ENCODE data around the gene ASPSCR1. TPM values are rescaled to one million over a fixed set of nuclear protein-coding genes. Genes with fewer than 3 reads are reported as not detected.
"Not testable (repeated sequence)": the region's sequence is repeated elsewhere in the genome, so short reads cannot be mapped to it uniquely, and the experiment has no call there.

The ASPSCR1 gene
- total RNA-seq, 1 donor from 2014 or later = 45.4 TPM

DNA sequence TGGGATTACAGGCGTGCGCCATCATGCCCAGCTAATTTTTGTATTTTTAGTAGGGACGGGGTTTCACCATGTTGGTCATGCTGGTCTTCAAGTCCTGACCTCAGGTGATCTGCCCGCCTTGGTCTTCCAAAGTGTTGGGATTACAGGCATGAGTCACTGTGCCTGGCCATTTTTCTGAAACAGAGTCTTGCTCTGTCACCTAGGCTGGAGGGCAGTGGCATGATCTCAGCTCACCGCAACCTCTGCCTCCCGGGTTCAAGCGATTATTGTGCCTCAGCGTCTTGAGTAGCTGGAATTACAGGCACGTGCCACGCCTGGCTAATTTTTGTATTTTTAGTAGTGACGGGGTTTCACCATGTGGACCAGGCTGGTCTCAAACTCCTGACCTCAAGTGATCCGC is 4.1 kb downstream of the ASPSCR1 start:
- DNase-seq (ENCODE audit: low spot score) = not testable (repeated sequence)

DNA sequence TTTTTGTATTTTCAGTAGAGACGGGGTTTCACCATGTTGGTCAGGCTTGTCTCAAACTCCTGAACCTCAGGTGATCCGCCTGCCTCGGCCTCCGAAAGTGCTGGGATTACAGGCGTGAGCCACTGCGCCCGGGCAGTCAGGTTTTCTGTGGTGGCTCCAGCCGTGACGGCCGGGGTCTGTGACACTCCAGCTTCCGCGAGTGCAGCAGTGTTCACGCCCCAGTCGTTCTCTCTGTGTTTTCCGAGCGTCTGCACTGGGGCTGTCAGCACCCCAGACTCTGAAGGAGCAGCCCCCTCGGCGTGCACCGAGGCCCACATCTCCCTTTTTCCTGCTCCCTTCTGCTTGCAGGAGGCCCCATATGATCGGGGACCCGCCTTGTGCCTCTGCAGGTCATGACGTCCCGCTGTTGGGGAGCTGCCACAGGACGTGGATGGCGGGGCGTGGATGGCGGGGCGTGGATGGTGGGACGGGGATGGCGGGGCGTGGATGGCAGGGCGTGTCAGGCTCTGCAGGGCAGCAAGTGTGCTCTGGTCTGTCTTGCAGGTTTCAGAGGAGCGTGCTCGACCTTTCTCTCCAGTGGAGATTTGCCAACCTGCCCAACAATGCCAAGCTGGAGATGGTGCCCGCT is 5.7 kb downstream of the ASPSCR1 start:
- DNase-seq (ENCODE audit: low spot score) = no peak

DNA sequence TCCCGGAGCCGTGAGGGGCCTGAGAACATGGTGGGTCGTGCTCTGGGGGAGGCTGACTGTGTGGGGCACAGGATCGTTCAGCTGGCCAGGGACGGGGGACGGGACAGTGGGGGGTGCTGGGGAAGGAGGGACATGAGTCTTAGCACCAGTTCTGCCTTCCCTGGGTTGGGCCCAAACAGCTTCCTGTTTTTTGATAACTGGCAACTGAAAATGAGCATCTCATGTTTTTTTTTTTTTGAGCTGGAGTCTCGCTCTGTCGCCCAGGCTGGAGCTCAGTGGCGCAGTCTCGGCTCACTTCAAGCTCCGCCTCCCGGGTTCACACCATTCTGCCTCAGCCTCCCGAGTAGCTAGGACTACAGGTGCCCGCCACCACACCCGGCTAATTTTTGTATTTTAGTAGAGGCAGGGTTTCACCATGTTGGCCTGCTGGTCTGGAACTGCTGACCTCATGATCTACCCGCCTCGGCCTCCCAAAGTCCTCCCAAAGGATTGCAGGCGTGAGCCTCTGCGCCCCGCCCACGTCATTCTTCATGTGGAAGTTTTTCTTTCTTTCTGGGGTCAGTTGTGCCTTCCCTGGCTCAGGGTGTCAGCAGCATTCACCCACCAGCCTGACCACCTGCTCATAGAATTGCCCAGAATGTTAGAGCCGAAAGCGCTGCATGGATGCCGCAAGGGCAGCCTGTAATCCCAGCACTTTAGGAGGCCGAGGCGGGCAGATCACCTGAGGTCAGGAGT is 6.4 kb downstream of the ASPSCR1 start:
- no peak for DNase-seq (ENCODE audit: low spot score)

DNA sequence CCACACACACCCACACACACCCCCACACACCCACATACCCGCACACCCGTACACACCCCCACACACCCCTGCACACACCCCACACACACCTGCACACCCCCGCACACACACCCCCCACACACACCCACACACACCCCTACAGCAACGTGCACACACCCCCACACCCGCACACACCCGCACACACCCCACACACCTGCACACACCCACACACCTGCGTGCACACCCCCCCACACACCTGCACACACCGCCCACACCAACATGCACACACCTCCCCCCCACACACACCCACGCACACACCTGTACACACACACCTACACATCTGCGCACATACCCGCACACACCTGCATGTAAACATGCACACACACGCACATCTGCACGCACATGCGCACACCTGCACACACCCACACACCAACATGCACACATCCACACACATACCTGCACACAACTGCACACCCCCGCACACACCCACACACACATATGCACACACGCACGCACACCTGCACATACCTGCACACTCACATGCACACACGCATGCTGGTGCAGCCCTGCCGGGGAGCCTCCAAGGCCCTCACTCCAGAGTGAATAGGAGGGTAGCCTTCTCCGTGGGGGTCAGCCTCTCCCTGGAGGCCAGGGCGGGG is 7.5 kb downstream of the ASPSCR1 start:
- DNase-seq (ENCODE audit: low spot score) = no peak

DNA sequence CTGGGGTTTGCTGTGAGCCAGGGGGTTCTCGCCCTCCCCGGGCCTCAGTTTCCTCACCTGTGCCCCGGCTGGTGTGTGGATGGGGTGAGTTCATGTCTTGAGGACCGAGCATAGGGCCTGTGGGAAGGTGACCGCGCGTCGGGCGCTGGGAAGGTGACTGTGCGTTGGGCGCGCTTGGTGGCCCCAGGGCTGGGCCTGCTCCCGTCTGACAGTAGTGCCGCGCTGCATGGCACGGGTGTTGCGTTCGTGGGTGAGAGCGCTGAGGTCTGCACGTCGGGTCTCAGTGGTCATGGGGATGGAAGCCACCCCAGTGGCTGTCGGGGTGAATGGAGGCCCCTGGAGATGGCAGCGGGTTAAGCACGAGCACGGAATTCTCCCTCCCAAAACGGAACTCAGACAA is 9.2 kb downstream of the ASPSCR1 start:
- no peak for DNase-seq (ENCODE audit: low spot score)

DNA sequence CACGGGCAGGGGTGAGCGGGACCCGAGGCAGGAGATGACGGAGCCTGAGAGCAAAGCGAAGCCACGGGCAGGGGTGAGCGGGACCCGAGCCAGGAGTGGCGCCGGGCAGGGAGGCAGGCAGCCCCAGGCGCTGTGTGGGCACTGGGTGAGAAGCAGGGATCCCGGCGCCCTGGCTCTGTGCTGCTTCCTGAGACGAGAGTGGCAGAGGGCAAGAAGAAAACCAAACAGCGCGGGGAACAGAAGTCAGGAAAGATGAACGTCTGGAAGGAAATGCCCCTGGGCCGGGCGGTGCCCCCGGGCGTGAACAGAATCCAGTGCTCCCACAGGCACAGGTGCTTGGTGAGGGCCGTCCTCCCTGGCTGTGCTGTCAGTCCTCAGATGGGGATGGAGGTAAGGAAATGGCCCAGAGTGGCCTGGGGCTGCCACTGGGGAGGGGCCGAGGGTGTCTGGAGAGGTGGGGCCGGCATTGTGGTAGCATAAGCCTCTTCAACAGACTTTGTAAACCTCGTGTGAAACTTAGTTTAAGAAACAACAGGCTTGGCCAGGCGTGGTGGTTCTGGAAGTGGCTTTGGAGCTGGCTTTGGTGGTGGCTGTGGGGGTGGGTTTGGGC is 9.8 kb downstream of the ASPSCR1 start:
- no peak for DNase-seq (ENCODE audit: low spot score)

DNA sequence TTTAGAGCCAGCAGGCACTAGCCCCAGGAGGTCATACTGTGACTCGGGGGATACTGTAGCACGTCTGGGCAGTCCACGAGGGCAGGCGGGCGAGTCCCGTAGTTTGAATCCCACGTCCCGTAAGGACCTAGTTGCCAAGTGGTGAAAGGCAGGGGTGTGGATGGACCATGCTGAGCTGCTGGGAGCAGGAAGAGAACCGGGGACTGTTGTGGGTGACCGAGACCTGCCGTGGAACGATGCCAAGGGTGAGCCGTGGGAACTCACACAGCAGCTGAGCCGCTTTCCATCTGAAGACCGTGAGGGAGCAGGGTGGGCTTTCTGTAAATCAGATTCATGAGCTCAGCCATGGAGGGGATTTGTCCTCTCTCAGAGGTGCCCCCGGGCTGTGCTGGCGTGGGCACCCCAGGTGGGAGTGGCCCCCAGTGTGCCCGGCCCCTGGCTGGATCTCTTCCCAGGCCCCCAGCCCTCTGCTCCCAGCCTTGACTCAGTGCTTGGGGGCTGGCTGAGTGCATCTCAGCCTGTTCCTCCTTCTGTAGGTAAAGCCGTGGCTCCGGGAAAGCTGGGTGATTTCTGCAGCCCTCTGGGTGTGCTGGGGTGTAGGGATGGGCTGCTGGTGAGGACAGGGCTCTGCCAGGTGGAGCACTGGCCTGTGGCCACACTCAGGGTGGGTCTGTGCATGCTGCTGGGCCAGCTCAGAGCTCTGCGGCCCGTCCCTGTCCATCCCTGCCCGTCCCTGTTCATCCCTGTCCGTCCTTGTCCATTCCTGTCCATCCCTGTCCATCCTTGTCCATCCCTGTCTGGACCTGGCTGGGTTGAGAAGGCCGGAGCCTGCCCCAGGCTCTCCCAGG is 13.6 kb downstream of the ASPSCR1 start:
- DNase-seq (ENCODE audit: low spot score) = no peak

DNA sequence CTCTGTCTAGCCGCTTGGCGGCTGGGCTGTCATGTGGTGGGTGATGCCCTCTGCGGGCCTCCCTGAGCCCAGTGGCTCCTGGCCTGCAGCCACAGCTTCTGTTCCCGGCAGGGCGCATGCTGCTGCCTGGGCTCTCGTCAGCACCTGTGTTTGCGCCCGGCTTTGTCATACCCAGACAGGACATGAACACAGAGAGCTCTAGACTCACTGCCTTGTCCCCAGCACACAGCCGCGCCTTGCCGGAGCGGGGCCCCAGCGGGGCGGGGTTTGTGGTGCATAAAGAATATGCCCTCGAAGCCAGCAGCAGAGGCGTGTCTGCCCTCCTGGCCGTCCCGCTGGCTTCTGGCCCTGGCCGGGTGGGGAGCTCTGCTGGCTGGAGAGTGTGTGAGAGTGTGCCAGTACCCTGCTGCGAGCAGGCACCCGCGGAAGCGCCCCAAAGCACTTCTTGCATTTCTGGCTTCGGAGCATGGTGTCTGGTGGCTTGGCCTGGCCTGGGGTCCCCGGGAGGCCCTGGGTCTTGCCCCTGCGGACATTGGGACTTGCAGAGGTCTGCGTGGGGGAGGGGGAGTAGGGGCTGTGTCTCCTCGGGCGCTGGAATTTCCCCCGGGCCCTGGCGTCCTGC is 14.4 kb downstream of the ASPSCR1 start:
- DNase-seq (ENCODE audit: low spot score) = peak; percentile 79

DNA sequence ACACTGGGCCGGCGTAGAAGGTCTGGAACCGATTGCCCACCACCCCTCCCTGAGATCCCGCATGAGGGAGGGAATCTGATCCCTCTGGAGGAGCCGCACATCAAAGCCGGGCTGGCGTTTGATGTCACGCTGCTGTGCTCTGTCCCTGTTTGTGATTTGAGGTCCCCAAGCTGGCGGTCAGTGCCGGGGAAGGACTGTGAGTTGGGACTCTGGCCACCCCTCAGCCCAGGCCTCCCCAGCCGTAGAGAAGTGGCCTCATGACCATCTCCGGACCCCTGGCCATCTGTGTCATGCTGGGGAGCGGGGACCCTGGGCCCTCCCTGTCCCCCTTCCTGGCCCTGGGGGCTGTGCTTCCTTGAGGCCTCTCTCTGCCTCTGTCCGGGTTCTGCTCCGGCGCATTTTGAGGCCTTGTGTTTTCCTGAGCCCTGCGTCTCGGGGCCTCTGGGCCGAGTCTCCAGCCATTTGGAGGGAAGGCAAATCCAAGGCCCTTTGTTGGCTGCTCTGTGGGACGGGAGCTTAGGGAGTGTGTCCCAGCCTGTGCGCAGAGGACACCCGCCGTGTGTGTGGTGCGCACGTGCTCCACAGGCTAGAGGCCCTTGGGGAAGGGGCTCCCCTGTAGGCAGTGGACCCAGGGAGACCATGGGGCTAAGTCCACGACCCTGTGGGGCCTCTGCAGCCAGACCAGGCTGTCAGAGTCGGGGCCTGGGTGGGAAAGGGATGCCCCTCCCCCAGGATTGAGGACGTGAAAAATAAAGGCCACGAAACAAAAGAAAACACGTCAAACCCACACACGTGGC is 15.1 kb downstream of the ASPSCR1 start:
- DNase-seq (ENCODE audit: low spot score) = no peak

DNA sequence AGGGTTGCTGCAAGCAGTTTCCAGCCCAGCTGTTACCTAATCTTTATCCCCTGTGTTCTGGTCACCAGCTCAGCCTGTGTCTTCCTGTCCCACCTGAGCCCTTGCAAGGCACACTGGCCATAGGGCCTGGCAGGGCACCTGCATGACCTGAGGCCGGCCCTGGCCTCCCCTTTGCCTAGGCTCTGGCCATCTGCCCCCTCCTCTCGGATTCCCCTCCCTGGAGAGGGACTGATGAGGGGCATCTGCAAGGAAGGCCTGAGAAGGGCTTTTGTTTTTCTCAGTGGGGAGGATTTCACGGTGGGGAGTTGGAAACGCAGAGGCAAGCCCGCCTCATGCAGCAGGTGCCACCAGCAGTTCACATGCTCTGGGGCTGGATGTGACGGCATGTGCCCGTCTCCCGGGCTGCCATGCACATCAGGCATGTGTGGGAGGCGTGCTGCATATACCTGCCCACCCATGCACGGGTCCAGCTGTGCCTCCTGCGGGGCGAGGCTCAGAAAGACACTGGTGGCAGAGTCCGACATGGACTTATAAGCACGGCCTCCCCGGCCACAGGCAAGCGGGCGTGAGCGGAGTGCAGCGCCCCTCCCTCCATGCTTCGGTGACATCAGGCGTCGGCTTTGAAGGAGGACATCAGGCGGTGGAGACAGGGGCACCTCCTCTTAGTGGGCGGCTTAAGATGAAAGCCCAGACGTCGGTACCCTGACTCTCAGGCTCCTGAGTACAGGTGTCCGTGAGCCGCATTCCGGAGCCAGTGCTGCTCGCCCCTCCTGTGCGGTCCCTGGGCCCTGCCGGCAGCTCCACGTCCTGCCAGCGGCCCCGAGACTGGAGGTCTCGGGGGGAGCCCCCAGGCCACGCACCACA is 16.5 kb downstream of the ASPSCR1 start:
- DNase-seq (ENCODE audit: low spot score) = no peak

DNA sequence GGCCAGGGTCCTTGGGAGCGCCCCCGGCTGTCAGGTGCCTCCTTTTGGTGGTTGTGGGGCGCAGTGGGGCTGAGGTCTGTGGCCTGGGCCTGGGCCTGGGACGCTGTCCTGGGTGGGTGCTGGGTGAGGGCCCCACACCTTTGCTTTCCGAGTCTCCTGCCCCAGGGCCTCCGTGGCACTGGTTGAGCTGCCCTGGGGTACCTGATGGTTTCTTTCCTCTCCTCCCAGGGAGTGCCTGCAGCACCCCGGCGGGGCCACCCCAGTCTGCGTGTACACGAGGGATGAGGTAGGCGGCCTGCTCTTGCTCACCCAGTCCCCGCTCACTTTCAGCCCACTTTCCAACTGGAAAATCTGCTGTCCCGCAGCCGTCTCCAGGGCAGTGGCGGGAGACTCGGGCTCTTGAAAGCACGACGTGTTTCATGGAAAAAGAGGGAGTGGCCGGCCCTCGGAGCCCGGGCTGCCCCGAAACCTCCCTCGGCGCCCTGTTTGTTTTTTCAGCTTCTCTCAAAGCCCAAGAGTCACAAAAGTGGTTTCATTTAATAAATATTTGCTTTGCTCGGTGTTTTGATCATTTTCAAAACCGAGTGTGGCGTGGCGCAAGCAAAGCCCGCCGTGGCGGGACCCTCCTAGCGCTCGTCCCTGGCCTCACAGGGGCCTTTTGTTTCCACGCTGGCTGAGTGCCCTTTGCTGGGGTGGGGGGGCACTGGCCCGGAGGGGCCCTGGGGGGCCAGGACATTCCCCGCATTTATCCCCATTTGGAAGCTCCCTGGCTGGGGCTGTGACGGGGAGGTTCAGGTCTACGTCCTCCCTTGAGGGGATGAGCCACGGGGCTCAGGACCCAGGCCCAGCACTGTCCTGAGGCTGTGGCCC is 17.4 kb downstream of the ASPSCR1 start:
- DNase-seq (ENCODE audit: low spot score) = no peak

DNA sequence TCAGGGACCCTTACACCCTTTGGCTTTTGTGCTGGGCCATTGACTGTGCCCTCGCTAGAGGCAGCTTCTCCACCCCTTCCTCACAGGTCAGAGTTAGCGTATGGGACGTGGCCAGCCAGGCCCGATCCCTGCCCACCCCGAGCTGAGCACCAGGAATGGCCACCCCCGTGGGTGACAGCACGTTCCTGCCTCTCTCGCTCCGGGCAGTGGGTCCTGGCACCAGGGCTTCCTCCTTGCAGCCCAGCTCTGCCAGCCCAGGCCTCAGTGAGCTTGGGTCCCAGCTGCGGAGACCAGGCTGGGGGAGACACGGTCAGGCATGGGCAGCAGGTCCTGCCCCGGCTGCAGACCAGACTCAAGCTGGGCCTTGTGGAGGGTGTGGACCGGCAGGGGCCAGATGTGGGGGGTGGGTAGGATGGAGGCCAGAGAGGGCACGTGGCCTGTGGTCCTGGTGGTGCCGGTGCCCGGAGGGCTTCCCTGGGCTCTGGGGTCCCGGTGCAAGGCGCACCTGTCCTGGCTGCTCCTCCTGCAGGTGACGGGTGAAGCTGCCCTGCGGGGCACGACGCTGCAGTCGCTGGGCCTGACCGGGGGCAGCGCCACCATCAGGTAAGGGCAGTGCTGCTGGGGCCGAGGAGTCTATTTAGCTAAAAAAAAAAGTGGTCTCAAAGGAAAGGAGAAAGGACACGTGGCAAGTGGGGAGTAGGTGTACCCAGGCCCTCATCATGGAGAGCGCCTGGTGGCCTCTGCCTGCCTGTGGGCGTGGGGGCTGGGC is 18.2 kb downstream of the ASPSCR1 start:
- no peak for DNase-seq (ENCODE audit: low spot score)

DNA sequence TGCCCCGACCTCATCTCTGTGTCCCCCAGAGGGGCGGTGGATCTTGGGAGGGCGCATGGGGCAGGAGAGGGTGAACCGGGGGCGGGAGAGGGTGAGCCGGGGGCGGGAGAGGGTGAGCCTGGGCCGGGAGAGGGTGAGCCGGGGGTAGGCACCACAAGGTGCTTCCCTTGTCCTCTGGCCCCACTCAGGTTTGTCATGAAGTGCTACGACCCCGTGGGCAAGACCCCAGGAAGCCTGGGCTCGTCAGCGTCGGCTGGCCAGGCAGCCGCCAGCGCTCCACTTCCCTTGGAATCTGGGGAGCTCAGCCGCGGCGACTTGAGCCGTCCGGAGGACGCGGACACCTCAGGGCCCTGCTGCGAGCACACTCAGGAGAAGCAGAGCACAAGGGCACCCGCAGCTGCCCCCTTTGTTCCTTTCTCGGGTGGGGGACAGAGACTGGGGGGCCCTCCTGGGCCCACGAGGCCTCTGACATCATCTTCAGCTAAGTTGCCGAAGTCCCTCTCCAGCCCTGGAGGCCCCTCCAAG is 18.9 kb downstream of the ASPSCR1 start:
- DNase-seq (ENCODE audit: low spot score) = no peak

DNA sequence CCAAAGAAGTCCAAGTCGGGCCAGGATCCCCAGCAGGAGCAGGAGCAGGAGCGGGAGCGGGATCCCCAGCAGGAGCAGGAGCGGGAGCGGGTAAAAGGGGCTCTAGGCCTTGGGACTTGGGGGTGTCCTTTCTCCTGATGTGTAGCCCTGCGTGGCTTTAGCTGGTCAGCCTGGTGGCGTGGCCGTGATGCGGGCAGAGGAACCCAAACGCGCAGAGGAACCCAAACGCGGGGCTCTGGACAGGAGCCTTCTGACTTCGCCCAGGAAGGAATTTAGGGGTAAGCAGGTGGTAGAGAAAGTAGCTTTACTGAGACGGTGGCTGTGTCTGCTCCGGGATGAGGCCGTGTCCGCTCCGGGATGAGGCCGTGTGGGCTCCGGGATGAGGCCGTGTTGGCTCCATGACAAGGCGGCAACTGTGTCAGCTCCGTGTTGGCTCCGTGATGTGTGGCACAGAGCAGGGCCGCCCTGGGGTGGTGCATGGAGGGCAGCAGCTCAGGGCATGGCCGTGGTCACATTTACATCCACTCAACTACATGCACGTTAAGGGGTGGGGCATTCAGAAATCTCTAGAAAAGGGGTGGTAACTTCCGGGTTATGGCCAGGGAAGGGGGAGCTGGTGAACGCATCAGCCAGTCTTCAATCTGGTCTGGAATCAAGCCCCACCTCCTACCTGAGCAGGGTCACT is 19.5 kb downstream of the ASPSCR1 start:
- no peak for DNase-seq (ENCODE audit: low spot score)

DNA sequence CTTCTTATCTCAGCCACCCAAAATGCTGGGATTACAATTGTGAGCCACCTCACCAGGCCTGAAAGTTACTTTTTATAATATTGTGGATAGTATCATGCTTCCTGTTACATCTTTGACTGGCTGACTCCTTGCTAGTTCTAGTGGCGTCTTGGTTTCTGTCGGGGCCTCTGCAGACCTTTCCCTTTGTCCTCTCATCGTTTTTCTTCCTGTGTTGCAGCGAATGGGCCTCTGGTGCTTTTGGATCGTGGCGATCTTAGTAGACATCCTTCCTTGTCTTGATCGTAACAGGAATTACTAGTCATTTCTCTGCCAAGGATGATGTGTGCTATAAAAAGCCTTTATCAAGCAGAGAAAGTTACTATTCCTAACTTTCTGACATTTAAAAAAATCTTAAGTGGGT is 20.8 kb downstream of the ASPSCR1 start:
- DNase-seq (ENCODE audit: low spot score) = no peak

DNA sequence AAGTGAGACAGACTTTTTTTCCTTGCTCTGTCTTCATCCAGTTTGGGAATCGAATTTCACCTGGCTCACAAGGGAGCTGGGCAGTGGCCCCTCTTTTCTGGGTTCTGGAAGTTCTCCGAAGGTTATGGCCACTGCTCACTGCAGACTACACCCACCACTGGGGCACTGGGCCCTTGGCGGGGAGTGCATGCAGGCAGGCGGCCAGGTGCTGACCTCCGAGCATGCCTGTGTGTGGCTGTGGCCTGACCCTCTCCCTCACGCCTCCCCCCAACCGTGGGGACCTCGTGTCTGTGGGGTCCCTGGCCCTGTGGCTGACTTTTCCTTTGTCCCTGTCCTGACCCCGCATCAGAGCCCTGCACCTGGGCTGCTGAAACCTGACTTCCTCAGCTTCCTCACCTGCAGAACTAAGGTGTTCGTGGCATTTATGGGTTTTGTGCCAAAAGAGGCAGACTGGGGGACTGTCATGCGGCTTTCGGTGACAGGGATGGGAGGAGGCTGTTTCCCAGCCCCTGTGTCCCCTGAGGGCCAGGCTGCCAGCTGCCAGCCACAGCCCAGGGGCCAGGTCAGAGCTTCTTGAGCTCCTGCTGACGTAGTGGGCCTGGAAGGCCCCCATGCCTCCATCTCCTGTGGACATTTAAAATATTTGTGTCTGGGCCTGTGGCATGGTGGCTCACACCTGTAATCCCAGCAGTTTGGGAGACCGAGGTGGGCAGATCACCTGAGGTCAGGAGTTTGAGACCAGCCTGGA is 21.4 kb downstream of the ASPSCR1 start:
- no peak for DNase-seq (ENCODE audit: low spot score)
